Endothelial cell of umbilical vein (primary cell): ENCODE results near the gene NPM3. TPM values are rescaled to one million over a fixed set of nuclear protein-coding genes. Genes with fewer than 3 reads are reported as not detected.
A peak's percentile ranks its signal among the peaks of the same experiment; 100 is the strongest.

Experiments used
- BruUV-seq: library from RNA; stranded (reverse); fragments of 400-500 nt; replicated peaks from 2 replicates; lab custom pipeline; 2021; lab: Mats Ljungman, UMichigan
- CTCF ChIA-PET: fragments of 300-600, 350-600 bp; sonication (Branson Sonifier 250); formaldehyde crosslinking; loops from one replicate; lab custom pipeline; 2021; ENCODE audit warnings: antibody characterized with exemption, inconsistent platforms; lab: Charles Lee
- POLR2A ChIA-PET: fragments of 300-600, 350-600 bp; sonication (Branson Sonifier 250); formaldehyde crosslinking; loops from one replicate; lab custom pipeline; 2021; ENCODE audit warnings: antibody characterized with exemption, inconsistent platforms; lab: Charles Lee
- DNase-seq: peaks from one replicate; pipeline ENCODE4 v3.0.0-alpha.2; 2011; ENCODE audit warnings: low read depth, low spot score
- FAIRE-seq: peaks from 2 replicates; lab custom pipeline; 2011; peaks lifted over from hg19 to GRCh38; lab: Jason Lieb, UNC
- H2AFZ ChIP-seq: 2 replicates; pipeline ENCODE4 v1.6.0; 2012; ENCODE audit warnings: low read depth, low read length, control low read depth, inconsistent platforms
- H3K27ac ChIP-seq: 2 replicates; pipeline ENCODE4 v1.5.1; 2011; ENCODE audit warnings: low read depth, mild to moderate bottlenecking, control low read depth, low read length, moderate library complexity; ENCODE audit not compliant: insufficient read depth
- H3K27me3 ChIP-seq, 2 experiments: 2 replicates each; pipeline versions ENCODE4 v1.6.0 to v1.6.1; 2011; ENCODE audit warnings: low read length in 2 of 2, mixed read lengths in 1 of 2; ENCODE audit not compliant: control insufficient read depth in 2 of 2, insufficient read depth in 2 of 2
- H3K36me3 ChIP-seq, 2 experiments: 2 replicates in 1 of 2; 3 replicates in 1 of 2; pipeline ENCODE4 v1.5.1; 2011; ENCODE audit warnings: low read length in 2 of 2, mild to moderate bottlenecking in 1 of 2, moderate library complexity in 1 of 2; ENCODE audit not compliant: control insufficient read depth in 2 of 2, insufficient read depth in 2 of 2; ENCODE audit errors: extremely low read depth in 1 of 2
- H3K4me1 ChIP-seq: 3 replicates; pipeline ENCODE4 v1.5.1; 2011; ENCODE audit warnings: mild to moderate bottlenecking, low read length; ENCODE audit not compliant: control insufficient read depth, insufficient read depth; ENCODE audit errors: extremely low read depth
- H3K4me2 ChIP-seq: 2 replicates; pipeline ENCODE4 v1.6.1; 2011; ENCODE audit warnings: low read length, control low read depth, mixed read lengths; ENCODE audit not compliant: insufficient read depth
- H3K4me3 ChIP-seq, 3 experiments: fragments of 200-600 bp in 1 of 3; sonication (generic), shearing (Covaris generic) in 1 of 3; replicated peaks in 1 of 3; 2 replicates each; pipeline ENCODE4 v1.5.1; 2011 to 2016; ENCODE audit warnings: control low read depth in 3 of 3, low read length in 3 of 3, mild to moderate bottlenecking in 2 of 3, inconsistent platforms in 1 of 3, low read depth in 1 of 3, moderate library complexity in 1 of 3; ENCODE audit not compliant: insufficient read depth in 1 of 3
- H3K79me2 ChIP-seq: 2 replicates; pipeline ENCODE4 v1.6.0; 2012; ENCODE audit warnings: low read length, inconsistent platforms; ENCODE audit not compliant: control insufficient read depth, insufficient read depth
- H3K9ac ChIP-seq: replicated peaks from 2 replicates; pipeline ENCODE3; 2011; ENCODE audit warnings: low read length, control low read depth; ENCODE audit not compliant: insufficient read depth; ENCODE audit errors: extremely low read depth
- H3K9me1 ChIP-seq: replicated peaks from 3 replicates; pipeline ENCODE4 v1.6.0; 2011; ENCODE audit warnings: mild to moderate bottlenecking, low read length; ENCODE audit not compliant: control insufficient read depth, insufficient read depth; ENCODE audit errors: extremely low read depth
- H3K9me3 ChIP-seq: replicated peaks from 2 replicates; pipeline ENCODE4 v1.5.1; 2012; ENCODE audit warnings: low read length, inconsistent platforms; ENCODE audit not compliant: control insufficient read depth, insufficient read depth
- H4K20me1 ChIP-seq: replicated peaks from 2 replicates; pipeline ENCODE3; 2011; ENCODE audit warnings: mild to moderate bottlenecking, low read length; ENCODE audit not compliant: control insufficient read depth, insufficient read depth; ENCODE audit errors: extremely low read depth
- EZH2 ChIP-seq: IDR thresholded peaks from 2 replicates; pipeline ENCODE4 v1.6.1; 2012; ENCODE audit warnings: borderline replicate concordance, low read depth, mild to moderate bottlenecking, moderate library complexity, low read length, inconsistent platforms; ENCODE audit not compliant: severe bottlenecking
- GATA2 ChIP-seq: IDR thresholded peaks from 2 replicates; pipeline ENCODE4 v1.7.0; 2011; ENCODE audit warnings: low read depth, mild to moderate bottlenecking, moderate library complexity, mixed read lengths, low read length; ENCODE audit not compliant: insufficient read length, insufficient read depth
- MYC ChIP-seq: IDR thresholded peaks from one replicate; pipeline ENCODE4 v1.6.1; 2011; ENCODE audit warnings: mild to moderate bottlenecking, low read depth, low read length
- dilution Hi-C: fragments of 300-500 bp; cut with MboI; formaldehyde crosslinking; loops from one replicate; pipeline ENCODE4 v1.15.0; 2019; ENCODE audit warnings: low sequenced_read_pairs; ENCODE audit not compliant: extremely low pct_ligation_motif_present
- intact Hi-C: fragments of 100-400 bp; cut with micrococcal nuclease; formaldehyde crosslinking; loops from one replicate; pipeline ENCODE4 v1.10.0; 2022
- polyA plus RNA-seq, 4 experiments: library from polyadenylated mRNA; depleted of rRNA in 3 of 4; stranded (reverse) in 3 of 4; unstranded in 1 of 4; fragments of >200 nt; gene quantifications; 2 replicates each; pipeline versions ENCODE4 v1.2.1 to v1.2.3, GENCODE V29; 2011 to 2012; ENCODE audit warnings: missing spikeins in 1 of 4
- total RNA-seq: library from RNA; stranded (reverse); gene quantifications from 2 replicates; pipeline ENCODE4 v1.2.3, GENCODE V29; 2021

NPM3 gene
- total and polyA plus RNA-seq, 2 donors (not counting 3 experiments of a cell fraction or from before 2014, with no cell fraction given) = 55.4 to 71.3 TPM

GRCh38 chr10:101776161-101776817 is 7.0 kb downstream of the NPM3 start:
- BruUV-seq = no TSS peak
- peaks cover 11% of the 10 kb centered on the region for H3K4me1 ChIP-seq
- peaks cover 55 to 67% of the 10 kb centered on the region in 2 experiments for H3K27me3 ChIP-seq
- H3K9me3 ChIP-seq = no peaks in the 10 kb centered on the region
- H3K9ac ChIP-seq = no peak overlapping the region
- H3K36me3 ChIP-seq = no peaks in the 10 kb centered on the region
- H3K4me3 ChIP-seq = no peak overlapping the region
- no peak overlapping the region for H3K4me2 ChIP-seq
- H3K9me1 ChIP-seq = no peaks in the 10 kb centered on the region
- ChIA-PET POLR2A (no interaction called here), CTCF (no interaction called here)
- DNase-seq (no peak), FAIRE-seq (no peak)
- H2AFZ ChIP-seq = no peak overlapping the region
- H3K27ac ChIP-seq = no peak overlapping the region
- no peaks in the 10 kb centered on the region for H4K20me1 ChIP-seq
- dilution Hi-C loops = no loop called here
- no peaks in the 10 kb centered on the region for H3K79me2 ChIP-seq
- intact Hi-C loops = no loop called here
- TF ChIP-seq EZH2 (peak; percentile 97), GATA2 (no peak)

- Histone ChIP-seq H4K20me1 (no peaks in the 10 kb centered on the region), H3K27me3 (peaks cover 57 to 70% of the 10 kb centered on the region in 2 experiments), H3K27ac (no peak within 1 kb of the TSS), H3K9me1 (no peaks in the 10 kb centered on the region), H3K4me3 (no peak within 1 kb of the TSS), H2AFZ (no peak within 1 kb of the TSS), H3K79me2 (no peaks in the 10 kb centered on the region), H3K9ac (no peak within 1 kb of the TSS), H3K36me3 (no peaks in the 10 kb centered on the region), H3K9me3 (no peaks in the 10 kb centered on the region), H3K4me2 (no peak within 1 kb of the TSS), H3K4me1 (peaks cover 11% of the 10 kb centered on the region)
- BruUV-seq = no TSS peak
- ChIA-PET CTCF (interaction anchor here (1.4 kb wide), 1 partner anchor 173 kb away, joined by 4 read pairs; no protein-coding TSS in a partner anchor), POLR2A (no interaction called here)
- dilution Hi-C loops (no loop called here), intact Hi-C loops (no loop called here)
- FAIRE-seq (no peak), DNase-seq (no peak)
- TF ChIP-seq EZH2 (peak; percentile 97), MYC (no peak)
Measured at GRCh38 chr10:101775273-101776160, 7.7 kb downstream of the NPM3 start, which contains the start of gene FGF8. Gene FGF8, minus strand, starts transcription at chr10:101776114. Its CDS starts 214 bp downstream, at chr10:101775900.
